Trophoblast cell (in vitro differentiated cells and primary cell): ENCODE results near the gene ZNF804A.
A peak's percentile ranks its signal among the peaks of the same experiment; 100 is the strongest.

Experiments used
- DNase-seq, 2 donors: peaks; one replicate each; pipeline ENCODE4 v3.0.0-alpha.2; 2016
- H2AFZ ChIP-seq: 2 replicates; pipeline ENCODE4 v1.6.1; 2013; ENCODE audit warnings: low read length, moderate library complexity, mild to moderate bottlenecking; ENCODE audit not compliant: insufficient read depth, poor library complexity
- H2AK5ac ChIP-seq: 2 replicates; pipeline ENCODE4 v1.6.1; 2013; ENCODE audit warnings: mild to moderate bottlenecking, low read length
- H2BK120ac ChIP-seq: 2 replicates; pipeline ENCODE4 v1.6.1; 2013; ENCODE audit warnings: low read length, mild to moderate bottlenecking, moderate library complexity; ENCODE audit not compliant: insufficient read depth, poor library complexity
- H2BK12ac ChIP-seq: 2 replicates; pipeline ENCODE4 v1.6.1; 2013; ENCODE audit warnings: mild to moderate bottlenecking, low read length, moderate library complexity
- H2BK5ac ChIP-seq: 2 replicates; pipeline ENCODE4 v1.6.1; 2013; ENCODE audit warnings: low read length, low read depth, moderate library complexity, mild to moderate bottlenecking; ENCODE audit not compliant: poor library complexity
- H3K14ac ChIP-seq: 2 replicates; pipeline ENCODE4 v1.6.1; 2013; ENCODE audit warnings: mild to moderate bottlenecking, low read length
- H3K18ac ChIP-seq: 2 replicates; pipeline ENCODE4 v1.6.1; 2013; ENCODE audit warnings: mild to moderate bottlenecking, low read length
- H3K23ac ChIP-seq: 2 replicates; pipeline ENCODE4 v1.6.1; 2013; ENCODE audit warnings: low read length
- H3K27ac ChIP-seq: 2 replicates; pipeline ENCODE4 v1.5.1; 2013; ENCODE audit warnings: low read depth, mild to moderate bottlenecking, inconsistent platforms, low read length, moderate library complexity
- H3K27me3 ChIP-seq: 2 replicates; pipeline ENCODE4 v1.6.1; 2013; ENCODE audit warnings: inconsistent platforms, mild to moderate bottlenecking, low read length, moderate library complexity; ENCODE audit not compliant: insufficient read depth
- H3K36me3 ChIP-seq, 2 experiments: 1 replicate in 1 of 2; 2 replicates in 1 of 2; pipeline ENCODE4 v1.6.1; 2013; ENCODE audit warnings: low read length in 2 of 2, mild to moderate bottlenecking in 2 of 2, moderate library complexity in 1 of 2; ENCODE audit not compliant: insufficient read depth in 2 of 2, control insufficient read depth in 1 of 2
- H3K4ac ChIP-seq: 2 replicates; pipeline ENCODE4 v1.6.1; 2013; ENCODE audit warnings: low read depth, mild to moderate bottlenecking, low read length, moderate library complexity
- H3K4me1 ChIP-seq, 2 experiments: 1 replicate in 1 of 2; 2 replicates in 1 of 2; pipeline ENCODE4 v1.6.1; 2013; ENCODE audit warnings: low read length in 2 of 2, mild to moderate bottlenecking in 2 of 2, moderate library complexity in 1 of 2; ENCODE audit not compliant: insufficient read depth in 2 of 2, control insufficient read depth in 1 of 2
- H3K4me2 ChIP-seq: 2 replicates; pipeline ENCODE4 v1.6.1; 2013; ENCODE audit warnings: inconsistent platforms, mild to moderate bottlenecking, low read length, moderate library complexity
- H3K4me3 ChIP-seq: 2 replicates; pipeline ENCODE4 v1.5.1; 2013; ENCODE audit warnings: mild to moderate bottlenecking, low read depth, low read length, inconsistent platforms
- H3K79me1 ChIP-seq: one replicate; pipeline ENCODE4 v1.6.1; 2013; ENCODE audit warnings: low read length
- H3K79me2 ChIP-seq: 2 replicates; pipeline ENCODE4 v1.6.1; 2013; ENCODE audit warnings: low read length, mild to moderate bottlenecking; ENCODE audit not compliant: control insufficient read depth, insufficient read depth, poor library complexity
- H3K9ac ChIP-seq: 2 replicates; pipeline ENCODE4 v1.6.1; 2013; ENCODE audit warnings: mild to moderate bottlenecking, low read length
- H3K9me3 ChIP-seq: 2 replicates; pipeline ENCODE4 v1.6.1; 2013; ENCODE audit warnings: low read depth, mild to moderate bottlenecking, control low read depth, inconsistent platforms, low read length; ENCODE audit not compliant: insufficient read depth
- H4K12ac ChIP-seq: 2 replicates; pipeline ENCODE4 v1.6.1; 2013; ENCODE audit warnings: low read depth, mild to moderate bottlenecking, low read length, moderate library complexity
- H4K8ac ChIP-seq: 2 replicates; pipeline ENCODE4 v1.6.1; 2013; ENCODE audit warnings: low read depth, mild to moderate bottlenecking, low read length, moderate library complexity
- H4K91ac ChIP-seq: one replicate; pipeline ENCODE4 v1.6.1; 2013; ENCODE audit warnings: low read depth, mild to moderate bottlenecking, low read length, moderate library complexity
- WGBS: extraction: QIAGEN DNeasy Blood & Tissue Kit; methylation state at CpG from one replicate; pipeline ENCODE4 v1.1.7; 2013; ENCODE audit warnings: missing lambda C conversion rate; ENCODE audit not compliant: insufficient read length, insufficient coverage; ENCODE audit errors: extremely low coverage; 5-methylcytosine and 5-hydroxymethylcytosine counted together

ZNF804A gene

DNA sequence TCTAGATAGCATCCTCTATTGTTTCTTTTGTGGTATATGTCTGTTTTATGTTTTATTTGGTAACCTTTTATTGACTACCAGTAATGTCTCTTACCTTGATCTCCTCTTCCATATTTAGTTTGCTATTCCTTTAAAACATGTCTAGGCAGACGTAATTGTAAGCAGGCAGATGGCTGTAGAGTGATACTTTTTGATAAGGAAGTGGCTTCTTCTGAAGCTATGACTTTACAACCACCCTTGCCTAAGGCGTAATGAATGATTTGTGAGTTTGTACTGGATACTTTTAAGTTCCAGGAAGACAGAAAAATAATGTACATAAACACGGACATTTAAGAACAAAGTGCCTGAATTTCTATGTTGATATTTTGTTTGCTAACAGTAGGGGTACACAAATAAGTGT, 85.6 kb downstream of the ZNF804A start:
- Histone ChIP-seq H3K27me3 (no peaks in the 10 kb centered on the region), H4K8ac (no peak overlapping the region), H3K9ac (no peak overlapping the region), H2AFZ (no peak overlapping the region), H3K79me2 (no peaks in the 10 kb centered on the region), H2BK12ac (no peak overlapping the region), H3K27ac (no peak overlapping the region), H3K36me3 (no peaks in the 10 kb centered on the region), H3K23ac (no peak overlapping the region), H2BK120ac (no peak overlapping the region), H3K79me1 (no peaks in the 10 kb centered on the region), H4K12ac (no peak overlapping the region), H3K9me3 (peaks cover 8% of the 10 kb centered on the region), H2AK5ac (no peak overlapping the region), H3K4me3 (no peak overlapping the region), H3K4me2 (no peak overlapping the region), H3K18ac (no peak overlapping the region), H3K4me1 (no peaks in the 10 kb centered on the region), H2BK5ac (no peak overlapping the region), H4K91ac (no peak overlapping the region), H3K4ac (no peak overlapping the region), H3K14ac (no peak overlapping the region)
- DNase-seq, result peak in 1 of 2 donors; percentile 1
- WGBS, result no CpG with 5 or more reads among the region's 3 CpGs

- no peaks in the 10 kb centered on the region for H3K9me3 ChIP-seq
- no peak overlapping the region for H3K9ac ChIP-seq
- H3K4me1 ChIP-seq, result no peaks in the 10 kb centered on the region
- no peak overlapping the region for H2BK120ac ChIP-seq
- no peak overlapping the region for H2AK5ac ChIP-seq
- no peaks in the 10 kb centered on the region for H3K79me2 ChIP-seq
- H3K36me3 ChIP-seq, result no peaks in the 10 kb centered on the region
- no peaks in the 10 kb centered on the region for H3K79me1 ChIP-seq
- H4K12ac ChIP-seq, result no peak overlapping the region
- no peak overlapping the region for H2BK5ac ChIP-seq
- no peaks in the 10 kb centered on the region for H3K27me3 ChIP-seq
- WGBS, result no CpG with 5 or more reads among the region's 6 CpGs
- H3K4me2 ChIP-seq, result no peak overlapping the region
- no peak overlapping the region for H2BK12ac ChIP-seq
- H3K27ac ChIP-seq, result no peak overlapping the region
- no peak overlapping the region for H3K23ac ChIP-seq
- no peak overlapping the region for H2AFZ ChIP-seq
- H4K8ac ChIP-seq, result no peak overlapping the region
- H3K4ac ChIP-seq, result no peak overlapping the region
- no peak overlapping the region for H4K91ac ChIP-seq
- no peak overlapping the region for H3K14ac ChIP-seq
- no peak overlapping the region for H3K4me3 ChIP-seq
- H3K18ac ChIP-seq, result no peak overlapping the region
- no peak for DNase-seq
Observed at GRCh38 chr2:184685999-184686841, 87.9 kb downstream of the ZNF804A start.

GRCh38 chr2:184689638-184690037, 91.3 kb downstream of the ZNF804A start:
- Histone ChIP-seq H2BK5ac (no peak overlapping the region), H3K4me1 (no peaks in the 10 kb centered on the region), H3K79me2 (no peaks in the 10 kb centered on the region), H3K23ac (no peak overlapping the region), H3K9ac (no peak overlapping the region), H4K8ac (no peak overlapping the region), H3K18ac (no peak overlapping the region), H2BK12ac (no peak overlapping the region), H3K27me3 (no peaks in the 10 kb centered on the region), H3K9me3 (no peaks in the 10 kb centered on the region), H2AK5ac (no peak overlapping the region), H3K4me3 (no peak overlapping the region), H2BK120ac (no peak overlapping the region), H3K4me2 (no peak overlapping the region), H4K91ac (no peak overlapping the region), H3K36me3 (no peaks in the 10 kb centered on the region), H3K79me1 (no peaks in the 10 kb centered on the region), H3K4ac (no peak overlapping the region), H4K12ac (no peak overlapping the region), H3K14ac (no peak overlapping the region), H3K27ac (no peak overlapping the region), H2AFZ (no peak overlapping the region)
- no peak for DNase-seq
- no CpG with 5 or more reads among the region's 1 CpG for WGBS

DNA sequence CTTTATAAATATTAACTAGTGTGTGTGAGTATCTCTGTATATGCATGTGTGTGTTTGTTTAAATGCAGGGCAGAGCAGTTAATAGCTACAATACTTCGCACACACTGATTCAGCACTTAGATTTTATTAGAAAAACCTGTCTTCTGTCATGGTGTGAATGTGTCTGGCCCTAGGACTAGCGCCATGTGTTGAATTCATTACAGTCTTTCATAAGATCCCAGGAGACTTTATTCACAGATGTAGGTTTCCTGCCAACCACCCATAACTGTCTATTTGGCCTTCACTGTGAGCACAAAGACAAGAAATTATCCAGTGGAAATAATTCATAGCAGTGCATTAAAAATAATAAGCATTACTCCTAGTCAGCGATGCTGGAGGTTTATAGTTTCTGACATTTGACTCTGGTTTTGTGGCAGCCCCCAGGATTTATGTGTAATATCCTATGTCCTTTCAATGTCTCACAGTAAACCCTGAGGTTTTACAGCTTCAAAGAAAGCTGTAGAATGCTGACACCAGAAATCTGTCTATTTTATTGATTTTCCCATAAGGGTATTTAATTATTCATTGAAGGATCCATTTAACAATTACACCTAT, 93.9 kb downstream of the ZNF804A start:
- H3K9ac ChIP-seq, result no peak overlapping the region
- no peak overlapping the region for H3K4me2 ChIP-seq
- no peak overlapping the region for H2BK5ac ChIP-seq
- H3K36me3 ChIP-seq, result no peaks in the 10 kb centered on the region
- WGBS, result no CpG with 5 or more reads among the region's 3 CpGs
- no peak overlapping the region for H2AFZ ChIP-seq
- H3K79me2 ChIP-seq, result no peaks in the 10 kb centered on the region
- no peak overlapping the region for H4K91ac ChIP-seq
- no peak overlapping the region for H3K4me3 ChIP-seq
- no peak overlapping the region for H2AK5ac ChIP-seq
- no peak overlapping the region for H3K4ac ChIP-seq
- H3K27me3 ChIP-seq, result no peaks in the 10 kb centered on the region
- H4K8ac ChIP-seq, result no peak overlapping the region
- H3K14ac ChIP-seq, result no peak overlapping the region
- no peak overlapping the region for H2BK120ac ChIP-seq
- no peaks in the 10 kb centered on the region for H3K79me1 ChIP-seq
- no peak overlapping the region for H4K12ac ChIP-seq
- H3K18ac ChIP-seq, result no peak overlapping the region
- H3K23ac ChIP-seq, result no peak overlapping the region
- no peaks in the 10 kb centered on the region for H3K4me1 ChIP-seq
- H2BK12ac ChIP-seq, result no peak overlapping the region
- H3K27ac ChIP-seq, result no peak overlapping the region
- H3K9me3 ChIP-seq, result no peaks in the 10 kb centered on the region
- no peak for DNase-seq
